DMS53 (cell line): Measurements from ENCODE around the gene CHRNB2.

ENCODE experiments used
- DNase-seq: peaks from one replicate; lab custom pipeline; 2025; lab: John Stamatoyannopoulos, UW

The CHRNB2 gene

GRCh38 chr1:154552036-154552435 lies 15.5 kb upstream of the CHRNB2 start:
- no peak for DNase-seq

GRCh38 chr1:154553056-154554030 lies 14.2 kb upstream of the CHRNB2 start:
- no peak for DNase-seq

- no peak for DNase-seq
These were observed 11.2 kb upstream of the CHRNB2 start for GRCh38 chr1:154556422-154556821.

- no peak for DNase-seq
These were observed 10.2 kb upstream of the CHRNB2 start for GRCh38 chr1:154557248-154557938.

- peak; percentile 69 for DNase-seq
These were observed 9.4 kb upstream of the CHRNB2 start, which contains the start of gene UBE2Q1 for GRCh38 chr1:154557939-154558719. Gene UBE2Q1, minus strand, starts transcription at chr1:154558662. Its CDS starts 109 bp downstream, at chr1:154558553.

- DNase-seq = peak; percentile 100
These were observed 8.7 kb upstream of the CHRNB2 start for GRCh38 chr1:154558720-154559465.

GRCh38 chr1:154559466-154560044 lies 8.0 kb upstream of the CHRNB2 start:
- peak; percentile 97 for DNase-seq

- DNase-seq = no peak
These were observed 1.7 kb upstream of the CHRNB2 start for GRCh38 chr1:154565876-154566275.

GRCh38 chr1:154568157-154568815 lies 708 bp downstream of the CHRNB2 start:
- DNase-seq = no peak

GRCh38 chr1:154571244-154571963 lies 3.8 kb downstream of the CHRNB2 start:
- no peak for DNase-seq

GRCh38 chr1:154571964-154572288 lies 4.3 kb downstream of the CHRNB2 start:
- no peak for DNase-seq

GRCh38 chr1:154572468-154573167 lies 5.0 kb downstream of the CHRNB2 start:
- peak; percentile 29 for DNase-seq

- no peak for DNase-seq
These were observed 5.6 kb downstream of the CHRNB2 start for GRCh38 chr1:154573168-154573510.

GRCh38 chr1:154574716-154575115 lies 7.1 kb downstream of the CHRNB2 start:
- peak; percentile 69 for DNase-seq

- no peak for DNase-seq
These were observed 7.8 kb downstream of the CHRNB2 start for GRCh38 chr1:154575147-154575927.

GRCh38 chr1:154575951-154576566 lies 8.5 kb downstream of the CHRNB2 start:
- DNase-seq = no peak

- no peak for DNase-seq
These were observed 9.9 kb downstream of the CHRNB2 start for GRCh38 chr1:154577346-154578057.

GRCh38 chr1:154578058-154578418 lies 10.5 kb downstream of the CHRNB2 start:
- DNase-seq = no peak
